Muscle of back (tissue), 11 donors: ENCODE results near the gene KIAA0825. TPM values are rescaled to one million over a fixed set of nuclear protein-coding genes. Genes with fewer than 3 reads are reported as not detected.
A peak's percentile ranks its signal among the peaks of the same experiment; 100 is the strongest.

ENCODE experiments used
- DNase-seq, 3 donors: peaks; one replicate each; pipeline versions ENCODE4 v3.0.0 to v3.0.0-alpha.2; 2013
- polyA plus RNA-seq, 10 donors: library from polyadenylated mRNA; unstranded; fragments of 120-200 nt; gene quantifications; one replicate each; pipeline ENCODE4 v1.2.1, GENCODE V29; 2013; ENCODE audit not compliant: insufficient read length in 10 of 10

The KIAA0825 gene
- polyA plus RNA-seq, 10 donors: 2.3 to 3.3 (median 2.9) TPM

DNA sequence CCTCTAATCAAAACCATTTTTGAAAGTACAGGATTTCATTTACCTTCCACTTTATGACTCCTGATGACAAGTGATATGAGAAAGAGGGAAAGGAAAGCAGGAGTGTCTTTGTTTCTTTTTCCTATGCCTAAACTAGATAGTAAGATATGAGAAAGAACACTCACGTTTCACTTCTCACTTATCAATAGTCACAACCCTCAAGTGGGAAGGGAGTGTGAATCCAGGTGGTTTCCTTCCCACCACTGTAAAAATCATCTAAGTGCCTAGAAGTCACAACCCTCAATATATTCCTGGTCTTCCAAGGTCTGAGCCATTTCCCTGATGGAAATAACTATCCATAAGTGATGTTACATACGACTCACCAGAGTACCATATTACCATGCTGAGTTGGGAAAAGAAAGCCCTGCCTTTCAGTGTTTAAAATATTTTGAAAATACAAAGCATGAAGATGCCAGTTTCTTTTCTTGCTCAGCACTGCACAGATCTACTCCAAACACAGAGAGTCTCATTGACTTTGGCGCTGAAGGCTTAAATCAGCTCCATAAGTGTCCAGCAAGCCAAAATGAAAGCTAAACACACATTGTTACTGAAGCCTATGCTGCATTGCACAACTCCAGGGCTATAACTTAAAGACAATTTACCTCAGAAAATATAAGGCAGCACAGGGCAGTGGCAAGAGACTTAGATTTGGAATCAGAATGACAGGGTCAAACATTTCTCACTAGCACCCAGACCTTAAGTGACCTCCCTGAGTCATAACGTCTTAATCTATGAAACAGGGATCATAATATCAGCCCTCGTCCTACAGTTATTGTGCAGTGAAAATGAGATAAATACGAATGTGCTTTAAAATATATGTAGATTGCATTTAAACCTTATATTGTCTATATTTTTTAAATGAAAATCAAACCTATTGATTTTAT lies 301.2 kb downstream of the KIAA0825 start:
- DNase-seq: no peak

DNA sequence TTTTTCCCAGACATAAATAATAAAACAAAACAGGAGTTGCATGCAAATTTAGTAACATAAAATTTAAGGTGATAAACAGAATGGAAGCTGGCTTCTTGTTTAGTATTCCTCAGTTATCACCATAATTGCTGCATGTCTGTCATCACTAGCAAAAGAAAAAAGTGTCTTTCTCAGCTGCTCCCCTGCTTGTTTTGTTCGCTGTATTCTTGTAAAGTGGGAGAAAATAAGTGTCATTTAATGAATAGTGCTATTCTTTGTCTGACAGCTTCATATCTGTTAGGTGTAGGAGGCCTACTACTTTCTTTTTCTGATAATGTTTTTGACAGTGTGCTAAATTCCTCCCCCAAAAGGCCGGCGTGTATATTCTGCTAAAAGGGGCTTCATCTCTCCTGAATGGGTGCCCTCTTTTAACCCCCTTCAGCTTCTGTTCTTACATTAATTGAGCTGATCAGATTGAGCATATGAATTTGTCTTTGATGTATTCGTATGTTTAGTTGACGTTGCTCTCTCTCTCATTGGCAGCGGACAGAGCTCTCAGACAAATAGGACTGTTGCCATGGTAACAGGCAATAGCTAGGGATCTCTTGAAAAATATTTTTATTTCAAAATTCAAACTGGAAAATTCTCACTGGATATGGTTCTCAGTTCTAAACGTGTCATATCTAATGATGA lies 303.8 kb downstream of the KIAA0825 start:
- DNase-seq: peak in 2 of 3 donors; percentile 35 to 45

DNA sequence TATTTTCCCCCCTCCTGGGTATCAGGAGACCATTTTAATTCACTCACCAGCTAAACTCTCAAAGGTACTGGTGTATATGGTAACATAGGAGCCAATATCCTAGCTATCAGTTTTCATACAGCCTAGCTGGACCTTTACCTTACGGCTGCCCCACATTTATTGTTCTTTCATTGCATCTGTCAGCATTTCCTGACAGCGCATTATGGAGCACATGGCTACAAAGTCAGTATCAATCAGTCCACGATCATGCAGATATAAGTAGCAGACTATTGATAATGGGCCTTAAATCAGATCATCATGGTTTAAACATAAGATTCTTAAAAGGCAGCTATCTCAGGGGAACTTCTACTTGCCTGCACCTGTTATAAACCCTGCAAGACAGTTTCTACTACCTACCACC lies 304.7 kb downstream of the KIAA0825 start:
- no peak for DNase-seq

GRCh38 chr5:94313188-94313587 lies 305.2 kb downstream of the KIAA0825 start:
- no peak for DNase-seq

- no peak for DNase-seq
These were observed 306.1 kb downstream of the KIAA0825 start for GRCh38 chr5:94312298-94312697.

DNA sequence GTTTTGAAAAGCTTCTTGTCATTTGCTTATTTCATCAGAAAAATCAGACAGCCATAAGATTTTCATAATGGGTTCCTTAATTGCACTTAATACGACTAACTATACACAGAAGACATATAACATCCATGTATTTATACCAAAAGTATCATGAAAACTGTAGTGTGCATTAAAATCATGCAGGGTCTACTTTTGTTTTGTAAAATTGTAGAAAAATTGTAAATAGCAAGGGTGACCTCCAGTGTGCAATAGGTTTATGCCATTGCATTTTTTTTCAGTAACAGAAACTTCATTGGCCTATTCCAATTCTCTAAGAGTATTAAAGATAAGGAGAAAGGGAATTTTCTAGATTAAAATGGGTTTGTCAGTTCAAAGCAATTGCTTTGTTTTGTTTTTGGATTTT lies 307.6 kb downstream of the KIAA0825 start:
- DNase-seq: no peak

- no peak for DNase-seq
These were observed 309.3 kb downstream of the KIAA0825 start for GRCh38 chr5:94309141-94309540.

DNA sequence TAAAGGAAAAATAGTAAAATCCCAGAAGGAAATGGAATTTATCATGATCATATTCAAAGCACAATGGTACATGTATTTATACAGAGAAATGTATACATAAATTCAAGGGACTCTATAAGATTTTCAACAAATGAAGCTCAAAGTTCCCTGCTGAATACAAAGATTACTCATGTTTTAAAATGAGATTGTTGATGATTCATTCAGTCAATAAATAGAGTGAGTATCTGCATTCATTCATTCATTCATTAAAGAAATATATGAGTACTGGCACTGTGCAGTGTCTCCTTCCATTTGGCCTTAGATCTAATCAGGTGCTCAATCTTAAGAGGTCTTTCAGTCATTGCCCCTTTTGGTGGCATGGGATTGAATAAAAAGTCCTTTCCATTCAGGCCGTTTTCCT lies 310.0 kb downstream of the KIAA0825 start:
- no peak for DNase-seq

DNA sequence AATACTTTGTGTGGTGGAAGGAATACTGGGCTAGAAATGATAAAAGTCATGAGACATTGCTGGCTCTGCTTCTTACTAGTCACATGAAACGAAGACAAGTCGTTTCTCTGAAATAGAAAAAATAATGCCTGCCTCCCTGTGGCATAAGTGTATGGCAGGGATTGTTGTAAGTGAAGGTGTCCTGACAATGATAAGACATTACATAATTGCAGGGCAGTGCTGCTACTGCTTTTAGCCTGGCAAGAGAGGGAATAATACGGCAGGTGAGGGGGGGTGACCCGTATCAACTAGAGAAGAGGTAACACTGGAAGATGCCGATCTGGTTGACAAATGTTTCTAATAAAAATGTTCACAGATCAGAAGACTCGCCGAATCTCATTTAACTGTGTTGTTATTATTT lies 314.3 kb downstream of the KIAA0825 start:
- DNase-seq: no peak

GRCh38 chr5:94288937-94289336 lies 329.5 kb downstream of the KIAA0825 start:
- peak; percentile 22 to 40 (median 34) for DNase-seq

- no peak for DNase-seq
These were observed 332.4 kb downstream of the KIAA0825 start for GRCh38 chr5:94285984-94286383.

- DNase-seq: no peak
These were observed 335.3 kb downstream of the KIAA0825 start for GRCh38 chr5:94283093-94283492.

GRCh38 chr5:94281236-94281801 lies 337.1 kb downstream of the KIAA0825 start:
- DNase-seq: no peak

DNA sequence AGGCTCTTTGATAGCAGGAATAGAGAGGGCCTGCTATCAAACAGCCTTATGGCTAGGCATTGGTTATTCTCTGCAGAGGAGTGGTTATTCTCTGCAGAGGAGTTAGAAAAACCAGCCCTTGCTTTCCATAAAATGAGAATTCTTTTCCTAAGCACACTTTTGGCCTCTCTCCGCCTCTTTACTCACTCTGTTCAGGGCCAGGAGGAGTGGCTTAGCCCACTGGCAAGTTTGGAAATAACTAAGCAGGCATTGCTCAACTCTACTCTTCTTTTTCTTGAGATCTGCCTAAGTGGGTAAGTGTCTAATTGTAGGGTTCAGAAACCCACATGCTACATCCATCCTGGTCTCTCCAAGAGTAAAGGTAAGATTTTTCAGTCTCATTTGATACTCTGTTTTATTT lies 341.7 kb downstream of the KIAA0825 start:
- no peak for DNase-seq

- no peak for DNase-seq
These were observed 342.4 kb downstream of the KIAA0825 start for GRCh38 chr5:94276048-94276447.

GRCh38 chr5:94274707-94275106 lies 343.7 kb downstream of the KIAA0825 start:
- no peak for DNase-seq

GRCh38 chr5:94268226-94268625 lies 350.2 kb downstream of the KIAA0825 start:
- DNase-seq: peak in 1 of 3 donors; percentile 7

- DNase-seq: no peak
These were observed 351.0 kb downstream of the KIAA0825 start for GRCh38 chr5:94267350-94267899.

DNA sequence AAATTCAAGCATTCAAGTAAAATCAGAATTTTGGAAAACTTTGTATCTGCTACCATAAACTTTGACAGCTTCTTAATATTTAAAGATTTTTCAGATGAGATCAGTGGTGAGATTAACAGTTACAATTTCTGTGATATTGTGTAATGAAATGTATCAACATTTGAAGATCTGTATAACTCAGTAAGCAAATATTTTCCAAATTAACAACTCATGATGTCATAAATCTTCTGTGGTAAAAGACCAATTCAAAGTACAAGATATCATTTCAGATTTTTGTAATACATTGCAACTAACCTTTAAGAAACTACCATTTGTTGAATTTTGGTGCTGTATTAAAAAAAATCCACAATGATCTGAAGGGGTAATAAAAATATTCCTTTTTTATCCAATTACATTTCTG lies 352.2 kb downstream of the KIAA0825 start:
- DNase-seq: no peak

- DNase-seq: no peak
These were observed 355.3 kb downstream of the KIAA0825 start for GRCh38 chr5:94263068-94263467.

DNA sequence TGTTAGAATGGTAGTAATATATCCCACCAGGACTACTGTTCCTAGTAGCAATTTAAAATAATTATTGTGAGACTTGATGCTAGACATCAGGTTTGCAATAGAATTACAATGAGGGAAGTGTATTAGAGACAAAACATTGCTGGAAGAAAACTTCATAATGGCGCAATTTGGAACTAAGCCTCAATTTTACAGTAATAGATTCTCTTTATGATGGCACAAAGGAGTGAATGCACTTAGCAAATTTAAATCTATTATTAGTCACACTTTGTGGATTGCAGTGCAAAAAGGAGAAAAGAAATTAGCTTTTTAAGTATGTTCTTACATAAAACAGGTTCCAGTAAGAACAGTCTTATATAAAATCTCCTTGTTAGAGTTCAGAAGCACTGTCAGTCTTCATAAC lies 358.3 kb downstream of the KIAA0825 start:
- no peak for DNase-seq

DNA sequence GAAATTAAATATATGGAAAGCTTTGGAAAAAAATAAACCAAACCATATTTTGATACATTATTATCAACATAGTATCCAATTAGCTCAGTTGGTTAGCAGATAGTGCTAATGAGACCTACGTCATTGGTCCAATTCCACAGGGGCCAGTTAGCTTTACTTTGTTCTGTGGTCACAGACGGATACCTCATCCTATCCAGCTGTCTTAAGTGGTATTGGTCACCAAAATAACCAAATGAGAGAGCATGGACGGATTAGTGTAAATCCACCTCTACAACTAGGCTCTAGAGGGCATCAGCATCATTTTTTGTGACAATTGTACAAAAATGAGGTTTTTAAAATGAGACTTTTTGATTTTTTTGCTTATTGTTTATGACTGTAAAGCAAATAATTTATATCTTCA lies 364.2 kb downstream of the KIAA0825 start:
- no peak for DNase-seq

- DNase-seq: no peak
These were observed 367.4 kb downstream of the KIAA0825 start for GRCh38 chr5:94250985-94251384.
